ENCODE measurements around the gene AGO3. TPM values are rescaled to one million over a fixed set of nuclear protein-coding genes. Genes with fewer than 3 reads are reported as not detected.

Gene AGO3
- total RNA-seq, 1 experiment from 2014 or later: 50.1 TPM

GRCh38 chr1:36093929-36094328, 163.0 kb downstream of the AGO3 start:
- Histone ChIP-seq H3K9me2 (ENCODE audit: insufficient read depth) (no peaks in the 10 kb centered on the region), H3F3A (ENCODE audit: insufficient read depth, low read depth) (peaks cover 20% of the 10 kb centered on the region; the same call in 1 of the 2 replicates), H4K20me1 (ENCODE audit: insufficient read depth) (peaks cover 16% of the 10 kb centered on the region), H3K27ac (no peak overlapping the region), H3K4me3 (no peak overlapping the region), H3K4me2 (no peak overlapping the region), H3K79me2 (ENCODE audit: low read depth) (peaks cover 26% of the 10 kb centered on the region), H3K36me3 (ENCODE audit: low read depth) (peaks cover 26% of the 10 kb centered on the region), H3K4me1 (replicated peaks; ENCODE audit: insufficient read depth) (peaks cover 6% of the 10 kb centered on the region), H3K9me3 (ENCODE audit: insufficient read depth, low read depth) (no peaks in the 10 kb centered on the region), H2AFZ (no peak overlapping the region), H3K27me3 (ENCODE audit: insufficient read depth, low read depth) (no peaks in the 10 kb centered on the region)
- TF ChIP-seq CTCF (conservative IDR thresholded peaks at IDR 0.05) (no peak), EZH2 (IDR thresholded peaks at IDR 0.05; ENCODE audit: low read depth) (no peak)
- intact Hi-C loops (cut with micrococcal nuclease; ENCODE audit: unreplicated experiment): no loop called here
- ChIA-PET CTCF (no interaction called here), POLR2A (ENCODE audit: unreplicated experiment) (no interaction called here)
- no TSS peak for BruUV-seq (replicated peaks)
- DNase-seq: no peak

GRCh38 chr1:36094621-36095061, 163.7 kb downstream of the AGO3 start:
- Histone ChIP-seq H3F3A (ENCODE audit: insufficient read depth, low read depth) (peaks cover 20% of the 10 kb centered on the region; the same call in 1 of the 2 replicates), H3K27ac (no peak overlapping the region), H3K4me1 (replicated peaks; ENCODE audit: insufficient read depth) (peaks cover 6% of the 10 kb centered on the region), H3K36me3 (ENCODE audit: low read depth) (peaks cover 26% of the 10 kb centered on the region), H3K4me2 (no peak overlapping the region), H3K79me2 (ENCODE audit: low read depth) (peaks cover 19% of the 10 kb centered on the region), H3K4me3 (no peak overlapping the region), H3K9me2 (ENCODE audit: insufficient read depth) (no peaks in the 10 kb centered on the region), H3K9me3 (ENCODE audit: insufficient read depth, low read depth) (no peaks in the 10 kb centered on the region), H4K20me1 (ENCODE audit: insufficient read depth) (peaks cover 16% of the 10 kb centered on the region), H3K27me3 (ENCODE audit: insufficient read depth, low read depth) (no peaks in the 10 kb centered on the region), H2AFZ (no peak overlapping the region)
- POLR2A ChIA-PET (ENCODE audit: unreplicated experiment): interaction anchor here (0.5 kb wide), 1 partner anchor 355 kb away, joined by 3 read pairs; no protein-coding TSS in a partner anchor
- TF ChIP-seq CTCF (conservative IDR thresholded peaks at IDR 0.05) (no peak), EZH2 (IDR thresholded peaks at IDR 0.05; ENCODE audit: low read depth) (no peak)
- CTCF ChIA-PET: no interaction called here
- no TSS peak for BruUV-seq (replicated peaks)
- intact Hi-C loops (cut with micrococcal nuclease; ENCODE audit: unreplicated experiment): no loop called here
- no peak for DNase-seq

- ChIA-PET CTCF (interaction anchor here (0.7 kb wide), 1 partner anchor 39 kb away, joined by 3 read pairs; no protein-coding TSS in a partner anchor), POLR2A (ENCODE audit: unreplicated experiment) (interaction anchor here (0.6 kb wide), 1 partner anchor 391 kb away, joined by 3 read pairs; no protein-coding TSS in a partner anchor)
- TF ChIP-seq EZH2 (IDR thresholded peaks at IDR 0.05; ENCODE audit: low read depth): no peak
- no peak for TF ChIP-seq CTCF (conservative IDR thresholded peaks at IDR 0.05)
- Histone ChIP-seq H3K79me2 (ENCODE audit: low read depth) (peaks cover 6% of the 10 kb centered on the region), H2AFZ (no peak overlapping the region), H3K4me3 (no peak overlapping the region), H4K20me1 (ENCODE audit: insufficient read depth) (peaks cover 14% of the 10 kb centered on the region), H3F3A (ENCODE audit: insufficient read depth, low read depth) (peaks cover 25% of the 10 kb centered on the region; the same call in 1 of the 2 replicates), H3K27me3 (ENCODE audit: insufficient read depth, low read depth) (no peaks in the 10 kb centered on the region), H3K4me2 (no peak overlapping the region), H3K9me3 (ENCODE audit: insufficient read depth, low read depth) (no peaks in the 10 kb centered on the region), H3K36me3 (ENCODE audit: low read depth) (peaks cover 26% of the 10 kb centered on the region), H3K4me1 (replicated peaks; ENCODE audit: insufficient read depth) (peaks cover 4% of the 10 kb centered on the region; the same call in 1 of the 2 replicates), H3K27ac (no peak overlapping the region), H3K9me2 (ENCODE audit: insufficient read depth) (no peaks in the 10 kb centered on the region)
- intact Hi-C loops (cut with micrococcal nuclease; ENCODE audit: unreplicated experiment): no loop called here
- BruUV-seq (replicated peaks): no TSS peak
- DNase-seq: no peak
These were observed 165.0 kb downstream of the AGO3 start for GRCh38 chr1:36095760-36096405.
